Activated CD4-positive, CD25-positive, alpha-beta regulatory T cell treated with anti-CD3 and anti-CD28 coated beads, Interleukin-2, amount 50 U/mL, for 72 hours (primary cell): ENCODE data around the gene PIM3.

Experiments
- DNase-seq: peaks from one replicate; pipeline ENCODE4 v3.0.0; 2021

Gene PIM3

GRCh38 chr22:49956914-49957825, 3.4 kb upstream of the PIM3 start:
- no peak for DNase-seq

DNA sequence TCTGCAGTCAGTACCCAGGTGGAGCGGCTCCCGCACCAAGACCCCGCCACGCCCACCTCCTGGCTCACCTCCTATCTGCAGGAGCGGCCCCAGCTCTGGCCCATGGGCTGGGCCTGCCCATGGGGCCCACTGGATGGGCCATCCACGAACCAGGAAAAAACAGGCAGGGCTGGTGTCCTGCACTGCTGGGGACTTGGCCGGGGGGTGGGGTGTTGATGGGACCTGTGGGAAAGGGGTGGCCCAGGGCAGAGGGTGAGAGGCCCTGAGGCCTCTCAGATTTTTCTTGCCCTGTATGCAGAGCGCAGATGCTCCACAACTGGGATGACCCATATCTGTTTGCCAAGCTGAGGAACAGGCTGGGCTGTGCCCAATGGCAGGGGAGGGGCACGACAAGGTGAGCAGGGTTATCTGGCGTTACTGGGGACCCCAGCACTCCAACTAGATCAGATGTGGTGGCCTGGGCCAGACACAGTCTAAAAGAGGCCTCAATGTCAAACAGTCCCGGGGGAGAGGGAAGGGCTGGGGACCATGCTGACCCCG, 2.7 kb upstream of the PIM3 start:
- no peak for DNase-seq

DNA sequence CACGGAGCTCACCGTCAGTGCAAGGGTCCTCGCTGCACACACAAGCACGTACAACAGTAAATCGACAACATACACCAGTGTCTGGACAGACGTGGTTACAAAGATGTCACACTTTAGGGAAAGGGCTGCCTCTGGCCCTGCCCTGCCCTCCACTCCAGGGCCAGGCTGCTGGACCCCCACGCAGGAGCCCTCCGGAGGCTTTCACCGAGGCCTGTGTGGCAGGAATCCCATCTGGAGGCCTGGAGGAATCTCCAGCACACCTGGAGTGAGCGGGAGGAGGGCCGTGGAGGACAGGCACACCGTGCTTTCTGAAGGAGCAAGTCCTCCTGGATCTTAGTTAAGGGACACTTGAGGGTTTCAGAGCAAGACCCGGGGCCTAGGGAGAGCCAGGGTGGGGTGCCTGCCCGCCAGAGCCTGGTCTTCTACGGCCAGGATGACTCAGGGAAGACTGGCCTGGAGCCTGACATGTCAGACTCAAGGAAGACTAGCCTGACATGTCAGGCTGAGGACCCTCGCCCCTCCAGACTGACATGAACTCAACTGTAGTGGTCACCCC, 2.1 kb upstream of the PIM3 start:
- no peak for DNase-seq

DNA sequence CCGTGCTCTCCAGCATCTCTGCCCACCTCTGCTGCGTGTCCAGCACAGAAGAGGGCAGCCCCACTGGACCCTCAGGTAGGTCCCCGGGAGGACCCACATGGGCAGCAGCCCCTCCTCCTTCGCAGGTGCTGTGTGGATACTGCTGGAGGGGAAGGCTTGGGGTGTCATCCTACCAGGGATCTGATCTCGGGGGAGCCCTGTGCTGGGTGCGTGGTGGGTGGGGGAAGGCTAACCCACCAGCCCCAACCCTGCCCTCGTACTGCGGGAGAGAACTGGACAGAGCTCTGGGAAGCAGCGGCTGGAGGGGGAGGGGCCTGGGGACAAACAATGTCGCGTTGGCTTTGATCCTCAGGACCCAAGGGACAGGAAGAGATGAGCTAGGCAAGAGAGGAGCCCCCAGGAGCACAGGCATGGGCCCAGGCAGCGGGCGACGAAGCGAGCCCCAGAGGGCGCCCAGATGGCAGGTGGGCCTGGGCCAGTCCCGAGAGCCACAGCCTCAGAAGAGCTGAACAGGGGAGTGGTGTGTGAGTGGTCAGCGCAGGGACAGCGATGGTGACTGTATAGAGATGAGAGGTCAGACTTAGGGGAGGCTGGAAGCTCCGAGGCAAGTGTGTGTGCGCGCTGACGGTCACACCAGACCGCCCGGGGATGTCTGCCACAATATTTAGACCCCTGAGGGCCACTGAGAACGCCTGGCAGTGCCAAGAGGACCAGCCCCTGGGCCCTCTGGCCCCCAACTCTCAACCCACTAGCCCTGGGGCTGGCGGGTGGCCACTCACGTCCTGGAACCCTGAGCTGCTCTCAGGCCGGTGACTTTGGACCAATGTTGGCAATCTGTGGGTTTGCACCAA, 1.4 kb upstream of the PIM3 start:
- DNase-seq = no peak

GRCh38 chr22:49959782-49960158, 802 bp upstream of the PIM3 start:
- peak; percentile 67 for DNase-seq

DNA sequence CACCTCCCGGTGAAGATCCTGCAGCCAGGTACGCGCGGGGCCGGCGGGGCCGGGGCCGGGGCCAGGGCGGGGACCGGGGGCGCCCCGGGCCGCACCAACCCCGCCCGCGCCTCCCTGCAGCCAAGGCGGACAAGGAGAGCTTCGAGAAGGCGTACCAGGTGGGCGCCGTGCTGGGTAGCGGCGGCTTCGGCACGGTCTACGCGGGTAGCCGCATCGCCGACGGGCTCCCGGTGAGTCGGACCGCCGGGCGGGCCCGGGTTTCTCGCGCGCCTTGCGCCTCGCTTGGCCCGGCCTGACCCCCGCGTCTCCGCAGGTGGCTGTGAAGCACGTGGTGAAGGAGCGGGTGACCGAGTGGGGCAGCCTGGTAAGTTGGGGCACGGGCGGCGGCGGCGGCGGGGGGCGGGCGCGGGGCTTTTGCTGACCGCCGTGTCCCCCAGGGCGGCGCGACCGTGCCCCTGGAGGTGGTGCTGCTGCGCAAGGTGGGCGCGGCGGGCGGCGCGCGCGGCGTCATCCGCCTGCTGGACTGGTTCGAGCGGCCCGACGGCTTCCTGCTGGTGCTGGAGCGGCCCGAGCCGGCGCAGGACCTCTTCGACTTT, 531 bp downstream of the PIM3 start:
- peak; percentile 65 for DNase-seq

DNA sequence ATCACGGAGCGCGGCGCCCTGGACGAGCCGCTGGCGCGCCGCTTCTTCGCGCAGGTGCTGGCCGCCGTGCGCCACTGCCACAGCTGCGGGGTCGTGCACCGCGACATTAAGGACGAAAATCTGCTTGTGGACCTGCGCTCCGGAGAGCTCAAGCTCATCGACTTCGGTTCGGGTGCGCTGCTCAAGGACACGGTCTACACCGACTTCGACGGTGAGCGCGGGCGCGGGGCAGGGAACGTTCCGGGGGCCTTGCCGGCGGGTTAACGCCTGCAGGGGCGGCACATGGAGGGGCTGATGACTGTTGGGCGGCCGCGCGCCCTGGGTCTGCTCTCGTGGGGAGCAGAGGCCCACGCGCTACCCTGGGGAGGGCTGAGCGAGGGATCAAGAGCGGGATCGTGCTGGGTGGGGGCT, 1.0 kb downstream of the PIM3 start:
- DNase-seq = no peak

- DNase-seq = peak; percentile 84
Measured at GRCh38 chr22:49962012-49962750, 1.6 kb downstream of the PIM3 start.

DNA sequence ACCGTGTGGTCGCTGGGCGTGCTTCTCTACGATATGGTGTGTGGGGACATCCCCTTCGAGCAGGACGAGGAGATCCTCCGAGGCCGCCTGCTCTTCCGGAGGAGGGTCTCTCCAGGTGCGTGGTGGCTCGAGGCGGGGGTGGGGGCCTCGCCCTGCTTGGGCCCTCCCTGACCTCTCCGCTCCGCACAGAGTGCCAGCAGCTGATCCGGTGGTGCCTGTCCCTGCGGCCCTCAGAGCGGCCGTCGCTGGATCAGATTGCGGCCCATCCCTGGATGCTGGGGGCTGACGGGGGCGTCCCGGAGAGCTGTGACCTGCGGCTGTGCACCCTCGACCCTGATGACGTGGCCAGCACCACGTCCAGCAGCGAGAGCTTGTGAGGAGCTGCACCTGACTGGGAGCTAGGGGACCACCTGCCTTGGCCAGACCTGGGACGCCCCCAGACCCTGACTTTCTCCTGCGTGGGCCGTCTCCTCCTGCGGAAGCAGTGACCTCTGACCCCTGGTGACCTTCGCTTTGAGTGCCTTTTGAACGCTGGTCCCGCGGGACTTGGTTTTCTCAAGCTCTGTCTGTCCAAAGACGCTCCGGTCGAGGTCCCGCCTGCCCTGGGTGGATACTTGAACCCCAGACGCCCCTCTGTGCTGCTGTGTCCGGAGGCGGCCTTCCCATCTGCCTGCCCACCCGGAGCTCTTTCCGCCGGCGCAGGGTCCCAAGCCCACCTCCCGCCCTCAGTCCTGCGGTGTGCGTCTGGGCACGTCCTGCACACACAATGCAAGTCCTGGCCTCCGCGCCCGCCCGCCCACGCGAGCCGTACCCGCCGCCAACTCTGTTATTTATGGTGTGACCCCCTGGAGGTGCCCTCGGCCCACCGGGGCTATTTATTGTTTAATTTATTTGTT, 2.4 kb downstream of the PIM3 start:
- DNase-seq = peak; percentile 35

- DNase-seq = peak; percentile 27
Measured at GRCh38 chr22:49963647-49964026, 3.1 kb downstream of the PIM3 start.

- DNase-seq = peak; percentile 36
Measured at GRCh38 chr22:49964136-49965090, 3.8 kb downstream of the PIM3 start.

DNA sequence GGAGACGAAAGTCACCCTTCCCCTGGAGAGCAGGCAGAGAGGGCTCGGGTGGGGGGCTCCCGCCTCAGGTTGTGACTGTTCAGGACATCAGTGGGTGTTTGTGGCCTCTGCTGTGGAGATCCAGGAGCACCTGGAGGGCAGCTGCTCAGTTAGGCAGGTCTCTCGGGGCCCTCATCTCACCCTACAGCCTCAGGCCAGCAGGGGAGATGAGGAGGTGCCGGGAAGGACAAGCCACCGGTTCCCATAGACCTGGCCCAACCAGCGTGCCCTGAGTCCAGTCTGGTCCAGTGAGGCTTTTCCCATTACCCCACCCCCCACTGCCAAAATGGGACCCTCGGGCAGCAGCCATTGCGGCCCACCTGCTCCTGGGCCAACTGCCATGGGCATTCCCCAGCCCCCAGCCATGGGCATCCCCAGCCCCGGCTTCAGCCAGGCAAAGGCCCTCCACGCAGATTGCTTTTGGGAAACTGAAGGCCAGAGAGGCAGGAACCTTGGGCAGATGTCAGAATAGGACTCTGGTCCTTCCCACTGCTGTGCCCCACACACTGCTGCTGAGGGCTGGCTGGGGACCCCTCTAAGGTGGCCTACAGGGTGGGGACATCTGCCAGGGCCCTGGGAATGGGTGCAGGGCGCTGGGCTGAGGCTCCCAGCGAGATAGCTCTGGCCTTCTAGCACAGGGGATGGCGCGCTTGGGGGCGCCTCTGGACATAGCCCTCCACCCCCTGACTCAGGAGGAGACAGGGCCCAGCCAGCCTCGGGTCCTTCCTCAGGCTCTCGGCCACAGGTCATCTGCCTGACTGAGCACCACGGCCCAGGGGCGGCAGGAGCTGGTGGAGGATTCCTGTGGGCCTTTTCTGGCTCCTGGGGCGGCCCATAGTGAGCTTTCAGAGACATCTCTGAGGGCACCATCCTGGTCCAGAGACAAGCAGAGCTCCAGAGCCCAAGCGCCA, 4.8 kb downstream of the PIM3 start:
- peak; percentile 31 for DNase-seq

GRCh38 chr22:49966041-49966773, 5.6 kb downstream of the PIM3 start:
- peak; percentile 29 for DNase-seq

DNA sequence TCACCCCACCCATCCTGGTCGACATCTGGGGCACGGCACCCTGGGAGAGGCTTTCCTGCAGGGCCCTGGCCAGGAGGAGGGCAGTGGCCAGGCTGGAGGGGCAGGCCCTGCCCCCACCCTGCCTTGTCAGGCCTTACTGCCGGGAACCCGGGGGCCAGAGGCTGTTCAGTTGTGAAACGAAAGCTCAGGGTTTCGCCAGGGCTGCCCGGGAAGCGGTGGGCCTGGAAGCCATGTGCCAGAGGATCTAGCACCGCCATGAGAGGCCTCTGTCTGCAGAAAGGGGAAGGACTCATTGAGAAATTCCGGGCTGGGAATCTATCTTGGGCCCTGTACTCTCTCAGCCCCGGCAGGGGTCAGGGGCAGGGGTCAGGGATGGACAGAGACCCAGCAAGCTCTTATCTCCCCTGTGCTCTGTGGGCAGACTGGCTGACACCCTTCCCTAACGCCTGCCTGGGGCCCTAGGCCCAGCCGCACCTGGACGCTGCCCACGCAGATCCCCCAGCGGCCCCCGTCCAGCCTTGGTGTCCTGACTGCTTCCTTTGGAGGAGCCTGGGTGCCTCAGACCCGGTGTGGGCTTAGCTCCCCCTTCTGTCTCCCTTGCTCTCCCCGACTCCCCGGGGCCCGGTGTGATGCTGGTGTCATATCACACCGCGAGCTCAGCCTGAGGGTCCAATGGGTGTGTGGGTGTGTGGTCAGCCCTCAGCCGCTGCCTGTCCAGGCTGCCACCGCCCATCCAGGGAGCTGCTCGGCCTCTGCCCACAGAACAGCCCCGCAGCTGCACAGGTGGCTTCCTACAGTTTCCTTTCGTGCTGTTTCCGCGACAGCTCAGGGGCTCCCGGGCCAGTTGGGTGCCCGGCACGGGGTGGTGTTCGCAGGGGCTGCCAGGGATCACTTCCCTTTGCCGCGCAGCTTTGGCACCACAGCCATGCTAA, 6.5 kb downstream of the PIM3 start:
- DNase-seq = peak; percentile 34

GRCh38 chr22:49967706-49968208, 7.2 kb downstream of the PIM3 start:
- DNase-seq = no peak

DNA sequence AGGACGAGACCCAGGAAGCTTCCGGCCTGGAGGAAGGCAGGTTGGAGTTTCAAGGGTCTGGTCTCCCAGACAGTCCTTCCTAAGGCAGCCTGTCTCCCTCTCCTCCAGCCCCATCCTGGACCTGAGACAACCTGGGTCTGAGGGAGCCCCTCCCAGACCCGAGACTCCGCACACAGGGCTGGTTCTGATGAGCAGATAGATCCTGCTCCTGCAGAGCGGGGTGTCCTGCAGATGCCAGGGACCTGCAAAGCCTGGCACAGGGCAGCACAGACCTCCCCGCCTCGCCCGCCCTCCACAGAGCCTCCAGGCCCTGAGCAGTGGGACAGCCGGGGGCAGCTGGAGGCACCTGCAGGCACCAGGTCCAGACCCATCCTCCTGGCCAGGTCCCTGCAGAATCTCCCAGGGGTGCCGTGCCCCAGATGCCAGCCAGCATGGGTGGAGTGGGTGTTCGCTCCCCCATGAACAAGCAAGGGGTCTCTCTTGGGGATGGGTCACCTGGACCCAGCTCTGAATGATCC, 7.8 kb downstream of the PIM3 start:
- peak; percentile 34 for DNase-seq
